Endothelial cell of umbilical vein (primary cell): Measurements from ENCODE around the gene MVB12B. TPM values are rescaled to one million over a fixed set of nuclear protein-coding genes. Genes with fewer than 3 reads are reported as not detected.

Experiments used
- BruUV-seq: library from RNA; stranded (reverse); fragments of 400-500 nt; replicated peaks from 2 replicates; lab custom pipeline; 2021; lab: Mats Ljungman, UMichigan
- CTCF ChIA-PET: fragments of 300-600, 350-600 bp; sonication (Branson Sonifier 250); formaldehyde crosslinking; loops from one replicate; lab custom pipeline; 2021; ENCODE audit warnings: antibody characterized with exemption, inconsistent platforms; lab: Charles Lee
- POLR2A ChIA-PET: fragments of 300-600, 350-600 bp; sonication (Branson Sonifier 250); formaldehyde crosslinking; loops from one replicate; lab custom pipeline; 2021; ENCODE audit warnings: antibody characterized with exemption, inconsistent platforms; lab: Charles Lee
- DNase-seq: peaks from one replicate; pipeline ENCODE4 v3.0.0-alpha.2; 2011; ENCODE audit warnings: low read depth, low spot score
- FAIRE-seq: peaks from 2 replicates; lab custom pipeline; 2011; peaks lifted over from hg19 to GRCh38; lab: Jason Lieb, UNC
- H2AFZ ChIP-seq: 2 replicates; pipeline ENCODE4 v1.6.0; 2012; ENCODE audit warnings: low read depth, low read length, control low read depth, inconsistent platforms
- H3K27ac ChIP-seq: 2 replicates; pipeline ENCODE4 v1.5.1; 2011; ENCODE audit warnings: low read depth, mild to moderate bottlenecking, control low read depth, low read length, moderate library complexity; ENCODE audit not compliant: insufficient read depth
- H3K27me3 ChIP-seq, 2 experiments: 2 replicates each; pipeline versions ENCODE4 v1.6.0 to v1.6.1; 2011; ENCODE audit warnings: low read length in 2 of 2, mixed read lengths in 1 of 2; ENCODE audit not compliant: control insufficient read depth in 2 of 2, insufficient read depth in 2 of 2
- H3K36me3 ChIP-seq, 2 experiments: 2 replicates in 1 of 2; 3 replicates in 1 of 2; pipeline ENCODE4 v1.5.1; 2011; ENCODE audit warnings: low read length in 2 of 2, mild to moderate bottlenecking in 1 of 2, moderate library complexity in 1 of 2; ENCODE audit not compliant: control insufficient read depth in 2 of 2, insufficient read depth in 2 of 2; ENCODE audit errors: extremely low read depth in 1 of 2
- H3K4me1 ChIP-seq: 3 replicates; pipeline ENCODE4 v1.5.1; 2011; ENCODE audit warnings: mild to moderate bottlenecking, low read length; ENCODE audit not compliant: control insufficient read depth, insufficient read depth; ENCODE audit errors: extremely low read depth
- H3K4me2 ChIP-seq: 2 replicates; pipeline ENCODE4 v1.6.1; 2011; ENCODE audit warnings: low read length, control low read depth, mixed read lengths; ENCODE audit not compliant: insufficient read depth
- H3K4me3 ChIP-seq, 3 experiments: fragments of 200-600 bp in 1 of 3; sonication (generic), shearing (Covaris generic) in 1 of 3; replicated peaks in 1 of 3; 2 replicates each; pipeline ENCODE4 v1.5.1; 2011 to 2016; ENCODE audit warnings: control low read depth in 3 of 3, low read length in 3 of 3, mild to moderate bottlenecking in 2 of 3, inconsistent platforms in 1 of 3, low read depth in 1 of 3, moderate library complexity in 1 of 3; ENCODE audit not compliant: insufficient read depth in 1 of 3
- H3K79me2 ChIP-seq: 2 replicates; pipeline ENCODE4 v1.6.0; 2012; ENCODE audit warnings: low read length, inconsistent platforms; ENCODE audit not compliant: control insufficient read depth, insufficient read depth
- H3K9ac ChIP-seq: replicated peaks from 2 replicates; pipeline ENCODE3; 2011; ENCODE audit warnings: low read length, control low read depth; ENCODE audit not compliant: insufficient read depth; ENCODE audit errors: extremely low read depth
- H3K9me1 ChIP-seq: replicated peaks from 3 replicates; pipeline ENCODE4 v1.6.0; 2011; ENCODE audit warnings: mild to moderate bottlenecking, low read length; ENCODE audit not compliant: control insufficient read depth, insufficient read depth; ENCODE audit errors: extremely low read depth
- H3K9me3 ChIP-seq: replicated peaks from 2 replicates; pipeline ENCODE4 v1.5.1; 2012; ENCODE audit warnings: low read length, inconsistent platforms; ENCODE audit not compliant: control insufficient read depth, insufficient read depth
- H4K20me1 ChIP-seq: replicated peaks from 2 replicates; pipeline ENCODE3; 2011; ENCODE audit warnings: mild to moderate bottlenecking, low read length; ENCODE audit not compliant: control insufficient read depth, insufficient read depth; ENCODE audit errors: extremely low read depth
- CTCF ChIP-seq, 2 donors: IDR thresholded peaks; 1 replicate in 1 of 2; 2 replicates in 1 of 2; pipeline ENCODE4 v1.5.1; 2011; ENCODE audit warnings: low read length in 2 of 2, mild to moderate bottlenecking in 2 of 2, moderate library complexity in 2 of 2, control low read depth in 1 of 2, inconsistent platforms in 1 of 2, low read depth in 1 of 2; ENCODE audit not compliant: insufficient read depth in 1 of 2; ENCODE audit errors: extremely low read depth in 1 of 2
- EZH2 ChIP-seq: IDR thresholded peaks from 2 replicates; pipeline ENCODE4 v1.6.1; 2012; ENCODE audit warnings: borderline replicate concordance, low read depth, mild to moderate bottlenecking, moderate library complexity, low read length, inconsistent platforms; ENCODE audit not compliant: severe bottlenecking
- FOS ChIP-seq: IDR thresholded peaks from 2 replicates; pipeline ENCODE4 v1.6.1; 2011; ENCODE audit warnings: mild to moderate bottlenecking, low read length, moderate library complexity, borderline replicate concordance; ENCODE audit not compliant: insufficient read depth
- JUN ChIP-seq: IDR thresholded peaks from 2 replicates; pipeline ENCODE4 v1.6.1; 2011; ENCODE audit warnings: borderline replicate concordance, low read depth; ENCODE audit not compliant: insufficient read length, insufficient read depth
- MAX ChIP-seq: IDR thresholded peaks from 2 replicates; pipeline ENCODE4 v1.6.1; 2011; ENCODE audit not compliant: insufficient read depth, insufficient read length
- dilution Hi-C: fragments of 300-500 bp; cut with MboI; formaldehyde crosslinking; loops from one replicate; pipeline ENCODE4 v1.15.0; 2019; ENCODE audit warnings: low sequenced_read_pairs; ENCODE audit not compliant: extremely low pct_ligation_motif_present
- intact Hi-C: fragments of 100-400 bp; cut with micrococcal nuclease; formaldehyde crosslinking; loops from one replicate; pipeline ENCODE4 v1.10.0; 2022
- polyA plus RNA-seq, 4 experiments: library from polyadenylated mRNA; depleted of rRNA in 3 of 4; stranded (reverse) in 3 of 4; unstranded in 1 of 4; fragments of >200 nt; gene quantifications; 2 replicates each; pipeline versions ENCODE4 v1.2.1 to v1.2.3, GENCODE V29; 2011 to 2012; ENCODE audit warnings: missing spikeins in 1 of 4
- total RNA-seq: library from RNA; stranded (reverse); gene quantifications from 2 replicates; pipeline ENCODE4 v1.2.3, GENCODE V29; 2021

MVB12B gene
- total and polyA plus RNA-seq, 2 donors (not counting 3 experiments of a cell fraction or from before 2014, with no cell fraction given), result 6.6 to 17.3 TPM

- no peak overlapping the region for H3K4me3 ChIP-seq
- no peak overlapping the region for H3K4me2 ChIP-seq
- H3K79me2 ChIP-seq, result no peaks in the 10 kb centered on the region
- ChIA-PET POLR2A (no interaction called here), CTCF (interaction anchor here (1.2 to 7.2 kb wide), 6 partner anchors 9 to 95 kb away, joined by 3 to 225 read pairs (median 47); no protein-coding TSS in a partner anchor)
- peak; percentile 70 for FAIRE-seq
- H3K4me1 ChIP-seq, result peaks cover 5% of the 10 kb centered on the region
- dilution Hi-C loops (no loop called here), intact Hi-C loops (loop anchor here (10.0 kb wide), 1 partner anchor 991 kb away; no protein-coding TSS in a partner anchor)
- no peaks in the 10 kb centered on the region for H3K9me3 ChIP-seq
- TF ChIP-seq MAX (no peak), FOS (peak; percentile 64), JUN (peak; percentile 42)
- H3K9me1 ChIP-seq, result no peaks in the 10 kb centered on the region
- peaks cover 0 to 9% of the 10 kb centered on the region in 2 experiments for H3K36me3 ChIP-seq
- H3K27me3 ChIP-seq, result no peaks in the 10 kb centered on the region
- H4K20me1 ChIP-seq, result no peaks in the 10 kb centered on the region
- DNase-seq, result peak; percentile 56
- no peak overlapping the region for H2AFZ ChIP-seq
- no TSS peak for BruUV-seq
- no peak overlapping the region for H3K9ac ChIP-seq
- H3K27ac ChIP-seq, result no peak overlapping the region
Measured at GRCh38 chr9:126395439-126396212, 69.0 kb downstream of the MVB12B start.

- intact Hi-C loops, result loop anchor here (10.0 kb wide), 1 partner anchor 992 kb away; no protein-coding TSS in a partner anchor
- BruUV-seq, result no TSS peak
- FAIRE-seq, result no peak
- Histone ChIP-seq H2AFZ (no peak overlapping the region), H3K4me3 (no peak overlapping the region), H3K4me1 (peaks cover 5% of the 10 kb centered on the region), H3K4me2 (no peak overlapping the region), H3K9ac (no peak overlapping the region), H3K36me3 (peaks cover 0 to 10% of the 10 kb centered on the region in 2 experiments), H3K9me3 (no peaks in the 10 kb centered on the region), H3K27ac (no peak overlapping the region), H3K79me2 (no peaks in the 10 kb centered on the region), H3K27me3 (no peaks in the 10 kb centered on the region), H3K9me1 (no peaks in the 10 kb centered on the region), H4K20me1 (no peaks in the 10 kb centered on the region)
- TF ChIP-seq EZH2, result no peak
- no peak for TF ChIP-seq MAX
- peak; percentile 7 to 22 for TF ChIP-seq CTCF (IDR thresholded peaks at IDR 0.05; ENCODE audit: extremely low read depth in 1 of 2, insufficient read depth in 1 of 2, low read depth in 1 of 2, low read length in 2 of 2)
- no peak for DNase-seq
- dilution Hi-C loops, result no loop called here
- ChIA-PET POLR2A (no interaction called here), CTCF (interaction anchor here (1.0 to 7.2 kb wide), 8 partner anchors 10 to 989 kb away, joined by 3 to 225 read pairs (median 28); no protein-coding TSS in a partner anchor)
Measured at GRCh38 chr9:126397056-126397455, 70.4 kb downstream of the MVB12B start.
